ENCODE data around the gene MTHFD2L. TPM values are rescaled to one million over a fixed set of nuclear protein-coding genes. Genes with fewer than 3 reads are reported as not detected.

MTHFD2L gene
- total and polyA plus RNA-seq, 2 of the 8 experiments (the other 6 are each of a cell fraction or from before 2014, with no cell fraction given) = 5.4 to 15.0 TPM

DNA sequence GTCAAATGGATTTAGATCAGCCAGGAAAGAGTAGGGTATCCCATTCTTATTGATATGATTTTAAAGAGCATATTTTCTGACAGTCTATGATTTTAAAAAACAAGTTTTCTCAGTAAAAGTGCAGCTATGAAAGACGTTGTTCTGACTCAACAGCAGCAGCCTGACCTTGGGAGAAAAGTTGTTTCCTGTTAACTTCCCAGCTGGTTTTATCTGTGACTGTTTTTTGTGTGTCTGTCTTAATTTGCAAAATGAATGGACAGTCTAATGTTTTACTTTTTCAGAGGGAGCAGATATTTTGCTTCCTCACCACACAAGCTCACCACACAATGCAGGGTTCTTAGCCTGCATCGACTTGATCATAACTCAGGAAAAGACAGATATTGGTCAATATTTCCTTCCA lies 764 bp upstream of the MTHFD2L start (continued):
- TF ChIP-seq, protein P1, sequence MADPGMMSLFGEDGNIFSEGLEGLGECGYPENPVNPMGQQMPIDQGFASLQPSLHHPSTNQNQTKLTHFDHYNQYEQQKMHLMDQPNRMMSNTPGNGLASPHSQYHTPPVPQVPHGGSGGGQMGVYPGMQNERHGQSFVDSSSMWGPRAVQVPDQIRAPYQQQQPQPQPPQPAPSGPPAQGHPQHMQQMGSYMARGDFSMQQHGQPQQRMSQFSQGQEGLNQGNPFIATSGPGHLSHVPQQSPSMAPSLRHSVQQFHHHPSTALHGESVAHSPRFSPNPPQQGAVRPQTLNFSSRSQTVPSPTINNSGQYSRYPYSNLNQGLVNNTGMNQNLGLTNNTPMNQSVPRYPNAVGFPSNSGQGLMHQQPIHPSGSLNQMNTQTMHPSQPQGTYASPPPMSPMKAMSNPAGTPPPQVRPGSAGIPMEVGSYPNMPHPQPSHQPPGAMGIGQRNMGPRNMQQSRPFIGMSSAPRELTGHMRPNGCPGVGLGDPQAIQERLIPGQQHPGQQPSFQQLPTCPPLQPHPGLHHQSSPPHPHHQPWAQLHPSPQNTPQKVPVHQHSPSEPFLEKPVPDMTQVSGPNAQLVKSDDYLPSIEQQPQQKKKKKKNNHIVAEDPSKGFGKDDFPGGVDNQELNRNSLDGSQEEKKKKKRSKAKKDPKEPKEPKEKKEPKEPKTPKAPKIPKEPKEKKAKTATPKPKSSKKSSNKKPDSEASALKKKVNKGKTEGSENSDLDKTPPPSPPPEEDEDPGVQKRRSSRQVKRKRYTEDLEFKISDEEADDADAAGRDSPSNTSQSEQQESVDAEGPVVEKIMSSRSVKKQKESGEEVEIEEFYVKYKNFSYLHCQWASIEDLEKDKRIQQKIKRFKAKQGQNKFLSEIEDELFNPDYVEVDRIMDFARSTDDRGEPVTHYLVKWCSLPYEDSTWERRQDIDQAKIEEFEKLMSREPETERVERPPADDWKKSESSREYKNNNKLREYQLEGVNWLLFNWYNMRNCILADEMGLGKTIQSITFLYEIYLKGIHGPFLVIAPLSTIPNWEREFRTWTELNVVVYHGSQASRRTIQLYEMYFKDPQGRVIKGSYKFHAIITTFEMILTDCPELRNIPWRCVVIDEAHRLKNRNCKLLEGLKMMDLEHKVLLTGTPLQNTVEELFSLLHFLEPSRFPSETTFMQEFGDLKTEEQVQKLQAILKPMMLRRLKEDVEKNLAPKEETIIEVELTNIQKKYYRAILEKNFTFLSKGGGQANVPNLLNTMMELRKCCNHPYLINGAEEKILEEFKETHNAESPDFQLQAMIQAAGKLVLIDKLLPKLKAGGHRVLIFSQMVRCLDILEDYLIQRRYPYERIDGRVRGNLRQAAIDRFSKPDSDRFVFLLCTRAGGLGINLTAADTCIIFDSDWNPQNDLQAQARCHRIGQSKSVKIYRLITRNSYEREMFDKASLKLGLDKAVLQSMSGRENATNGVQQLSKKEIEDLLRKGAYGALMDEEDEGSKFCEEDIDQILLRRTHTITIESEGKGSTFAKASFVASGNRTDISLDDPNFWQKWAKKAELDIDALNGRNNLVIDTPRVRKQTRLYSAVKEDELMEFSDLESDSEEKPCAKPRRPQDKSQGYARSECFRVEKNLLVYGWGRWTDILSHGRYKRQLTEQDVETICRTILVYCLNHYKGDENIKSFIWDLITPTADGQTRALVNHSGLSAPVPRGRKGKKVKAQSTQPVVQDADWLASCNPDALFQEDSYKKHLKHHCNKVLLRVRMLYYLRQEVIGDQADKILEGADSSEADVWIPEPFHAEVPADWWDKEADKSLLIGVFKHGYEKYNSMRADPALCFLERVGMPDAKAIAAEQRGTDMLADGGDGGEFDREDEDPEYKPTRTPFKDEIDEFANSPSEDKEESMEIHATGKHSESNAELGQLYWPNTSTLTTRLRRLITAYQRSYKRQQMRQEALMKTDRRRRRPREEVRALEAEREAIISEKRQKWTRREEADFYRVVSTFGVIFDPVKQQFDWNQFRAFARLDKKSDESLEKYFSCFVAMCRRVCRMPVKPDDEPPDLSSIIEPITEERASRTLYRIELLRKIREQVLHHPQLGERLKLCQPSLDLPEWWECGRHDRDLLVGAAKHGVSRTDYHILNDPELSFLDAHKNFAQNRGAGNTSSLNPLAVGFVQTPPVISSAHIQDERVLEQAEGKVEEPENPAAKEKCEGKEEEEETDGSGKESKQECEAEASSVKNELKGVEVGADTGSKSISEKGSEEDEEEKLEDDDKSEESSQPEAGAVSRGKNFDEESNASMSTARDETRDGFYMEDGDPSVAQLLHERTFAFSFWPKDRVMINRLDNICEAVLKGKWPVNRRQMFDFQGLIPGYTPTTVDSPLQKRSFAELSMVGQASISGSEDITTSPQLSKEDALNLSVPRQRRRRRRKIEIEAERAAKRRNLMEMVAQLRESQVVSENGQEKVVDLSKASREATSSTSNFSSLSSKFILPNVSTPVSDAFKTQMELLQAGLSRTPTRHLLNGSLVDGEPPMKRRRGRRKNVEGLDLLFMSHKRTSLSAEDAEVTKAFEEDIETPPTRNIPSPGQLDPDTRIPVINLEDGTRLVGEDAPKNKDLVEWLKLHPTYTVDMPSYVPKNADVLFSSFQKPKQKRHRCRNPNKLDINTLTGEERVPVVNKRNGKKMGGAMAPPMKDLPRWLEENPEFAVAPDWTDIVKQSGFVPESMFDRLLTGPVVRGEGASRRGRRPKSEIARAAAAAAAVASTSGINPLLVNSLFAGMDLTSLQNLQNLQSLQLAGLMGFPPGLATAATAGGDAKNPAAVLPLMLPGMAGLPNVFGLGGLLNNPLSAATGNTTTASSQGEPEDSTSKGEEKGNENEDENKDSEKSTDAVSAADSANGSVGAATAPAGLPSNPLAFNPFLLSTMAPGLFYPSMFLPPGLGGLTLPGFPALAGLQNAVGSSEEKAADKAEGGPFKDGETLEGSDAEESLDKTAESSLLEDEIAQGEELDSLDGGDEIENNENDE (IDR thresholded peaks at IDR 0.05; ENCODE audit: insufficient replicate concordance, low read length) = no peak
- TF ChIP-seq CTBP2 (IDR thresholded peaks at IDR 0.05; ENCODE audit: borderline replicate concordance, insufficient read depth, insufficient read length, low read length) (no peak), CBX8 (IDR thresholded peaks at IDR 0.05; ENCODE audit: borderline replicate concordance, low read depth, low read length) (no peak), FOSL1 (IDR thresholded peaks at IDR 0.05; ENCODE audit: insufficient read depth, low read depth, low read length) (no peak), GTF2F1 (IDR thresholded peaks at IDR 0.05; ENCODE audit: borderline replicate concordance, low read depth, low read length) (no peak), EZH2 (IDR thresholded peaks at IDR 0.05; ENCODE audit: low read depth, low read length, severe bottlenecking) (no peak), HDAC6 (IDR thresholded peaks at IDR 0.05; ENCODE audit: low read depth, low read length) (no peak)

Measured in H1 (cell line).